Measurements from ENCODE around the gene PDGFC. TPM values are rescaled to one million over a fixed set of nuclear protein-coding genes. Genes with fewer than 3 reads are reported as not detected.

The PDGFC gene
- total RNA-seq, 1 donor from 2014 or later: 56.7 TPM

DNA sequence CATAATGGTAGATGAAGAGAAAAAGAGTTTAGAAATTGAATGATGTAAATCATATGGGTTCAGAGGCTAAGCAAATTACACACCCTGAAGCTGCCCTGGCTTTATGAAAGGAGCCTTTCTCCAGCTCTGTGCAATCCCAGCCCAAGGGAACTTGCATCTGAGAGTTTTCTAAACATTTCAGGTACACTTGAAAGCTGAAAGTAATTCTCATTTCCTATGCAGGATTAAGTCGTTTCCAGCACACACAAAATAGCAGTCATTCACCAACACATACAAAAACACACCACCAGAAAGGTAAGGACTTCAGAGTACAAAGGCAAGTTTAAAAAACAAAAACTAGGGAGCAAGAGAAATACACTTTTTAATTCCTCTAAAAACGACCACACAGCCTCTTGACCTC is 1.7 kb downstream of the PDGFC start:
- H3K4me3 ChIP-seq (ENCODE audit: low read depth, low read length): peak overlapping the region; percentile 89
- no peak for DNase-seq (ENCODE audit: low read depth)
- TF ChIP-seq, protein P1, sequence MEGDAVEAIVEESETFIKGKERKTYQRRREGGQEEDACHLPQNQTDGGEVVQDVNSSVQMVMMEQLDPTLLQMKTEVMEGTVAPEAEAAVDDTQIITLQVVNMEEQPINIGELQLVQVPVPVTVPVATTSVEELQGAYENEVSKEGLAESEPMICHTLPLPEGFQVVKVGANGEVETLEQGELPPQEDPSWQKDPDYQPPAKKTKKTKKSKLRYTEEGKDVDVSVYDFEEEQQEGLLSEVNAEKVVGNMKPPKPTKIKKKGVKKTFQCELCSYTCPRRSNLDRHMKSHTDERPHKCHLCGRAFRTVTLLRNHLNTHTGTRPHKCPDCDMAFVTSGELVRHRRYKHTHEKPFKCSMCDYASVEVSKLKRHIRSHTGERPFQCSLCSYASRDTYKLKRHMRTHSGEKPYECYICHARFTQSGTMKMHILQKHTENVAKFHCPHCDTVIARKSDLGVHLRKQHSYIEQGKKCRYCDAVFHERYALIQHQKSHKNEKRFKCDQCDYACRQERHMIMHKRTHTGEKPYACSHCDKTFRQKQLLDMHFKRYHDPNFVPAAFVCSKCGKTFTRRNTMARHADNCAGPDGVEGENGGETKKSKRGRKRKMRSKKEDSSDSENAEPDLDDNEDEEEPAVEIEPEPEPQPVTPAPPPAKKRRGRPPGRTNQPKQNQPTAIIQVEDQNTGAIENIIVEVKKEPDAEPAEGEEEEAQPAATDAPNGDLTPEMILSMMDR (conservative IDR thresholded peaks at IDR 0.05; ENCODE audit: low read depth, low read length): no peak

DNA sequence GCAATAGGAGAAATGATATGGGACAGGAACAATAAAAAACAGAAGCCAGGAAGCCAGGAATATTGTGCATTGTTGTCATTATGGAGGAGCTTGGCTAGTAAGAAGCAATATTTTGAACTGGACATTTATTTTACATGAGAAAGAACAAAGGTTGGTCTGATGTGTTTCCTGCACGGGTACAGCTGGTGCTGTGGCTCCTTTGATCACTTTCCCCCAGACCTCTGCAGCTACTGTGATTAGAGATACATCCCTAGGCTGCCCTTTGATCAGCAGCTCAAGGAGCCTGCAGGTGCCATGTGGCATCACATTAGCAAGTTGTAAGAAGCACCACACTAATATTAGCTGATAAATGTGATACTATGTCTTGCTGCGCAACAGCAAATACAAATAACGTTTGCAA is 2.5 kb downstream of the PDGFC start:
- TF ChIP-seq, protein P1 (conservative IDR thresholded peaks at IDR 0.05; ENCODE audit: low read depth, low read length): no peak
- peak overlapping the region; percentile 89 for H3K4me3 ChIP-seq (ENCODE audit: low read depth, low read length)
- no peak for DNase-seq (ENCODE audit: low read depth)

DNA sequence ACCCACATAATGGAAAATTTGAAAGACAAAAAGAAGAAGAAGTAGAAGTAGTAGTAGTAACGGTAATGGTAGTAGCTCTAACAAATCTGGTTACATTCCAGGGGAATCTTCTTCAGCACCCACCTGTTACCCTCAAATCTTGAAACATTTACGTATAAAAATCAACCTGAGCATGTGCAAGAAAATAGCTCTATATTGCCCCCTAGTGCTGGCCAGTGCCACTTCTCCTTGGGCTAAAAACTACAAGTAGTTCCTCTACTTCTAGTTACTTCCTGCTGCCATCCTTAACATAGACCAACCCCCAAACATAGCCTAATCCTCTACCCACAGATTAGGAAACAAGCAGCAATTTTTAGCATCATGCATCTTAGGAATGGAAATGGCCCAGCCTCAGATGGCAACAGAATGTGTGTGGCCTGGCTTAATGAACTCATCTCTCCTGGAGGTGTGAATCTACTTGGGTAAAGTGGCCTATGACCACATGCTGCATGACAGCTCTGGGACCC is 3.1 kb downstream of the PDGFC start:
- TF ChIP-seq, protein P1 (conservative IDR thresholded peaks at IDR 0.05; ENCODE audit: low read depth, low read length): peak; percentile 87
- H3K4me3 ChIP-seq (ENCODE audit: low read depth, low read length): peak overlapping the region; percentile 89
- DNase-seq (ENCODE audit: low read depth): peak; percentile 76

DNA sequence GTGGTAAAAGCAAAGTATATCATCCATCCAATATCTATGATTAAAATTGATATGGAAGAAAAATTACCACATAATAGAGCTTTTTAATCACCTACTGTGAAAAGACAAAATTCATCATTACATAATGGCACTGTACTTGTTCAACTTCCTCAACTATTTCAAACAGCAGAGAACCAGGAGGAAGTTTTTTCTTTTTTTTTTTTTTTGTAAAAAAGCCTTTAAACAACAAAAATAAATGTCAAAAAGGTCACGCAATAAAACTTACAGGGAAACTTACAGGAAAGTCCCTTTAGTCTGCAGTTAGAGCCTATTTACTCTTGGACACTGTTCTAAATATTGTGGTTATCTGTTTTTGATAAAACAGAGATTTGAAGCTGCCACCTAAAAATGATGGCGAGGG is 4.8 kb downstream of the PDGFC start:
- TF ChIP-seq, protein P1 (conservative IDR thresholded peaks at IDR 0.05; ENCODE audit: low read depth, low read length): no peak
- no peak for DNase-seq (ENCODE audit: low read depth)
- peak overlapping the region; percentile 89 for H3K4me3 ChIP-seq (ENCODE audit: low read depth, low read length)

DNA sequence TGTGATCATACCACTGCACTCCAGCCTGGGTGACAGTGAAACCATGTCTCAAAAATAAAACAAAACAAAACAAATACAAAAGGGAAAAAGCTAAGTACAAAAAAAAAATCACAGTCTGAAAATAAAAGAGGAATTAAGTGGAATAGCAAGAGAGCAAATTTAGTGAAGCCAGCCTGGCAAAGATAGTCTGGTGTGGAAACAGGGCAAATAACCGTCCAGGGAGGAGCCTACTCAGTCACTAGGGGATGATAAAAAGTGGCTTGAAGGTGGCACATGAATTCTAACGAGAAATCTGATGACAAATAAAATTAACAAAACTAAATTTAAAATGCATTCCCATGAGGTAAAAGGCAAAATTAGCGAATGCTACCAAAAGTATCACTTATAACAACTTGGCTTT is 8.2 kb downstream of the PDGFC start:
- peak overlapping the region; percentile 25 for H3K4me3 ChIP-seq (ENCODE audit: low read depth, low read length)
- no peak for DNase-seq (ENCODE audit: low read depth)
- TF ChIP-seq, protein P1 (conservative IDR thresholded peaks at IDR 0.05; ENCODE audit: low read depth, low read length): no peak

DNA sequence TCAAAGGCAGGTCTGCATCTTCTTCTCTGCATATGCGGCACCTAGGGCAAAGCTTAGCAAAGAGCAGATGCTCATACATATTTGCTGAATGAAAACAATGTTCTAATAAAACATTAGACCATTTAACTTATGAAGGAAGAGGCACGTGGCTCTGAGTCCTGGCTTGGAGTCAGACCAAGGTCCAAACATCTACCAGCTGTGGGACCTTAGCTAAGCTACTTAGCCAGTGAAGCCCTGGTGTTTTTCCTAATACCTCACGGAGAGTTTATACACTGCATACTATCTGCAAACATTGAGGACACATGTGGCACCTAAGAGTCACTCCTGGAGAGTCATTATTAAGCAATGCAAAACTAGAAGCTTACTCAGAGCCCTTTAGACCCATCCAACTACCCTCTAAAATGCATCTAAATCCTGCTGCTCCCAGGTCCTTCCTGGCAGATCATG is 9.0 kb downstream of the PDGFC start:
- peak; percentile 73 for DNase-seq (ENCODE audit: low read depth)
- TF ChIP-seq, protein P1 (conservative IDR thresholded peaks at IDR 0.05; ENCODE audit: low read depth, low read length): no peak
- peak overlapping the region; percentile 25 for H3K4me3 ChIP-seq (ENCODE audit: low read depth, low read length)

DNA sequence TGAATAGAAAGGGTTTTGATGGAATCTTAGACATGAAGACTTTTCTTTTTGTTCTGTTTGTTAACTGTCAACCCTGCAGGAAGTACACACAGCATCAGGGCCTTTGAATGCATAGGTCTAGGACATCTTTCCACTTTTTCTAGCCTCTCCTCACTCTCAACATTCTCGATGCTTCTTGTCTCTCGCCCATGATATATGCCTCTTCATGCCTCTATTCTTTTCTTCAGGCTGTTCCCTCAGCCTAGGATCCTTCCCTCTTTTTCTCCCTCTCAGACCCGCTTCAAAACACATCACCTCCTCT is 9.6 kb downstream of the PDGFC start:
- TF ChIP-seq, protein P1 (conservative IDR thresholded peaks at IDR 0.05; ENCODE audit: low read depth, low read length): no peak
- H3K4me3 ChIP-seq (ENCODE audit: low read depth, low read length): peak overlapping the region; percentile 25
- no peak for DNase-seq (ENCODE audit: low read depth)
